ENCODE data around the gene FYTTD1.

Gene FYTTD1

GRCh38 chr3:197833930-197834715 is 84.4 kb downstream of the FYTTD1 start:
- no peak overlapping the region for H3K4me3 ChIP-seq (ENCODE audit: low read depth, low read length)
- no peak for TF ChIP-seq CTCF (IDR thresholded peaks at IDR 0.05; ENCODE audit: low read depth, low read length)
- no peaks in the 10 kb centered on the region for H3K27me3 ChIP-seq (ENCODE audit: insufficient read depth, low read depth, severe bottlenecking)
- H3K36me3 ChIP-seq, result no peaks in the 10 kb centered on the region
- no peaks in the 10 kb centered on the region for H3K9me3 ChIP-seq (ENCODE audit: severe bottlenecking)
- no peak for DNase-seq
- no peak overlapping the region for H3K27ac ChIP-seq

GRCh38 chr3:197835509-197835908 is 85.8 kb downstream of the FYTTD1 start:
- Histone ChIP-seq H3K9me3 (ENCODE audit: severe bottlenecking) (no peaks in the 10 kb centered on the region), H3K27me3 (ENCODE audit: insufficient read depth, low read depth, severe bottlenecking) (no peaks in the 10 kb centered on the region), H3K27ac (no peak overlapping the region), H3K36me3 (no peaks in the 10 kb centered on the region), H3K4me3 (ENCODE audit: low read depth, low read length) (no peak overlapping the region)
- no peak for TF ChIP-seq CTCF (IDR thresholded peaks at IDR 0.05; ENCODE audit: low read depth, low read length)
- no peak for DNase-seq

GRCh38 chr3:197836244-197836643 is 86.6 kb downstream of the FYTTD1 start:
- no peak for DNase-seq
- no peaks in the 10 kb centered on the region for H3K36me3 ChIP-seq
- H3K4me3 ChIP-seq (ENCODE audit: low read depth, low read length), result no peak overlapping the region
- no peaks in the 10 kb centered on the region for H3K27me3 ChIP-seq (ENCODE audit: insufficient read depth, low read depth, severe bottlenecking)
- TF ChIP-seq CTCF (IDR thresholded peaks at IDR 0.05; ENCODE audit: low read depth, low read length), result no peak
- no peaks in the 10 kb centered on the region for H3K9me3 ChIP-seq (ENCODE audit: severe bottlenecking)
- no peak overlapping the region for H3K27ac ChIP-seq
